ENCODE results near the gene UROC1.

GRCh38 chr3:126501736-126502135, 15.8 kb downstream of the UROC1 start:
- no peak for TF ChIP-seq CTCF (IDR thresholded peaks at IDR 0.05)
- TF ChIP-seq EZH2 (IDR thresholded peaks at IDR 0.05; ENCODE audit: borderline replicate concordance, insufficient read depth, low read depth, low read length, poor library complexity, severe bottlenecking) = no peak
